ENCODE measurements around the gene OR56A5.

The OR56A5 gene

DNA sequence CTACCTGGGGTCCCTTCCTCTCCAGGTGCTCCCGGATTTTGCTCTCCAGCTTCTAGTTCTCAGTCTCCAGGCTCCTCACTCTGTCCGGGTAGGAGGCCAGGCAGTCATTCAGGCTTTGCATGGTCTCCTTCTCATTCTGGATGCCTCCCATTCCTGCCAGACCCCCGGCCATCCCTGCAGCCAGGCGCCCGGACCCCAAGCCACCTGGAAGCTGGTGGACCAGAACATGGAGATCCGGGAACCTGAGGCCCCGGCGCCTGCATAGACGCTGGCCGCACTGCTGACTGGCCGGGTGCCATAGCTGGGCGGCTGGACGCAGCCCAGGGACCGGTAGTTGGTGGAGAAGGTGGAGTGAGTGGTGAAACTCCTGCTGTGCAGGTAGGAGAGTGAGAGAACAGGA, 26.5 kb upstream of the OR56A5 start:
- H3K9me3 ChIP-seq (replicated peaks; ENCODE audit: insufficient read depth, low read length) = no peaks in the 10 kb centered on the region
- H3K4me2 ChIP-seq (ENCODE audit: low read depth, low read length) = no peak overlapping the region
- no peaks in the 10 kb centered on the region for H3K4me1 ChIP-seq (ENCODE audit: low read length)
- no peaks in the 10 kb centered on the region for H3K27me3 ChIP-seq (replicated peaks; ENCODE audit: insufficient read depth, low read length)
- H3K9me2 ChIP-seq (replicated peaks; ENCODE audit: insufficient read depth, low read length) = no peaks in the 10 kb centered on the region
- H3K27ac ChIP-seq (ENCODE audit: low read length) = no peak overlapping the region
- no peak overlapping the region for H2AFZ ChIP-seq (ENCODE audit: low read length)
- no peak for DNase-seq
- TF ChIP-seq EZH2phosphoT487 (IDR thresholded peaks at IDR 0.05; ENCODE audit: low read length) (no peak), EZH2 (optimal IDR thresholded peaks at IDR 0.05; ENCODE audit: low read depth, low read length) (no peak)
- TF ChIP-seq, protein P1, sequence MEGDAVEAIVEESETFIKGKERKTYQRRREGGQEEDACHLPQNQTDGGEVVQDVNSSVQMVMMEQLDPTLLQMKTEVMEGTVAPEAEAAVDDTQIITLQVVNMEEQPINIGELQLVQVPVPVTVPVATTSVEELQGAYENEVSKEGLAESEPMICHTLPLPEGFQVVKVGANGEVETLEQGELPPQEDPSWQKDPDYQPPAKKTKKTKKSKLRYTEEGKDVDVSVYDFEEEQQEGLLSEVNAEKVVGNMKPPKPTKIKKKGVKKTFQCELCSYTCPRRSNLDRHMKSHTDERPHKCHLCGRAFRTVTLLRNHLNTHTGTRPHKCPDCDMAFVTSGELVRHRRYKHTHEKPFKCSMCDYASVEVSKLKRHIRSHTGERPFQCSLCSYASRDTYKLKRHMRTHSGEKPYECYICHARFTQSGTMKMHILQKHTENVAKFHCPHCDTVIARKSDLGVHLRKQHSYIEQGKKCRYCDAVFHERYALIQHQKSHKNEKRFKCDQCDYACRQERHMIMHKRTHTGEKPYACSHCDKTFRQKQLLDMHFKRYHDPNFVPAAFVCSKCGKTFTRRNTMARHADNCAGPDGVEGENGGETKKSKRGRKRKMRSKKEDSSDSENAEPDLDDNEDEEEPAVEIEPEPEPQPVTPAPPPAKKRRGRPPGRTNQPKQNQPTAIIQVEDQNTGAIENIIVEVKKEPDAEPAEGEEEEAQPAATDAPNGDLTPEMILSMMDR (IDR thresholded peaks at IDR 0.05; ENCODE audit: low read length) = no peak
- H3K79me2 ChIP-seq (ENCODE audit: low read length) = no peaks in the 10 kb centered on the region
- no peak overlapping the region for H3K9ac ChIP-seq (ENCODE audit: low read length)
- no peaks in the 10 kb centered on the region for H3F3A ChIP-seq (ENCODE audit: insufficient read depth, low read length)
- H3K36me3 ChIP-seq (replicated peaks; ENCODE audit: insufficient read depth, low read length) = no peaks in the 10 kb centered on the region
- H3K4me3 ChIP-seq (ENCODE audit: low read length) = no peak overlapping the region
- H4K20me1 ChIP-seq (ENCODE audit: insufficient read depth, low read length) = no peaks in the 10 kb centered on the region

DNA sequence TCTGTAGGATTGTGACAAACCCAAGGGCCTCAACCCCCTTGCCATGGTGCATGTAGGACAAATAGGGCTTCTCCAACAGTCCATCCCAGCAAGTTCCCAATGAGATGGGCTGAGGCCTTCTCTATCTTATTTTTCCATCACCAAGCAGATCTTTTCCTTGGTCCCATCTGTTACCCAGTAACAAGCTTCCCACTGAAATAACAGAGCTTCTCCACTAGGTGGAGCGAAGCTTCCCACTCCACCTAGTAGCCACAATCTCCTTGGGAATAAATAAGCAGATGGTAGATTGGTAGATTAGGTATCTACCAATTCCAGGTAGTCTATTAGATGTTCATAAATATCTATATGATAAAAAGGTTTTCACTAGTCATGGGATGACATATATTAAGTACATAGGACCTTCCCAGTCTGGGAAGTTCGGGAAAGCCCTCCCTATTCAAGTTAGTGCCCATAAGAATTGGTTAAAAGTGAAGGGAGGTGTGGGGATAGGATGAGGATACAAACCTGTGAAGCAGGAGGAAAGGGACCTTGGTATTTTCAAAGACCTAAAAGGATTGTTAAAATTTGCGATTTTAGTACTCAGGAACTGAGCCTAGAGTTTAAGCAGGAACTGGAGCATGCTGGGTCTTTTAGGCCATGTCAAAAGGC, 24.4 kb upstream of the OR56A5 start:
- Histone ChIP-seq H3K27me3 (replicated peaks; ENCODE audit: insufficient read depth, low read length) (no peaks in the 10 kb centered on the region), H3F3A (ENCODE audit: insufficient read depth, low read length) (no peaks in the 10 kb centered on the region), H3K9ac (ENCODE audit: low read length) (no peak overlapping the region), H3K4me2 (ENCODE audit: low read depth, low read length) (no peak overlapping the region), H3K4me1 (ENCODE audit: low read length) (no peaks in the 10 kb centered on the region), H2AFZ (ENCODE audit: low read length) (no peak overlapping the region), H3K9me3 (replicated peaks; ENCODE audit: insufficient read depth, low read length) (no peaks in the 10 kb centered on the region), H3K4me3 (ENCODE audit: low read length) (no peak overlapping the region), H4K20me1 (ENCODE audit: insufficient read depth, low read length) (no peaks in the 10 kb centered on the region), H3K9me2 (replicated peaks; ENCODE audit: insufficient read depth, low read length) (no peaks in the 10 kb centered on the region), H3K36me3 (replicated peaks; ENCODE audit: insufficient read depth, low read length) (no peaks in the 10 kb centered on the region), H3K79me2 (ENCODE audit: low read length) (no peaks in the 10 kb centered on the region), H3K27ac (ENCODE audit: low read length) (no peak overlapping the region)
- peak; percentile 22 for DNase-seq
- TF ChIP-seq EZH2phosphoT487 (IDR thresholded peaks at IDR 0.05; ENCODE audit: low read length) = no peak
- TF ChIP-seq, protein P1 (IDR thresholded peaks at IDR 0.05; ENCODE audit: low read length) = peak; percentile 57
- TF ChIP-seq EZH2 (optimal IDR thresholded peaks at IDR 0.05; ENCODE audit: low read depth, low read length) = no peak

DNA sequence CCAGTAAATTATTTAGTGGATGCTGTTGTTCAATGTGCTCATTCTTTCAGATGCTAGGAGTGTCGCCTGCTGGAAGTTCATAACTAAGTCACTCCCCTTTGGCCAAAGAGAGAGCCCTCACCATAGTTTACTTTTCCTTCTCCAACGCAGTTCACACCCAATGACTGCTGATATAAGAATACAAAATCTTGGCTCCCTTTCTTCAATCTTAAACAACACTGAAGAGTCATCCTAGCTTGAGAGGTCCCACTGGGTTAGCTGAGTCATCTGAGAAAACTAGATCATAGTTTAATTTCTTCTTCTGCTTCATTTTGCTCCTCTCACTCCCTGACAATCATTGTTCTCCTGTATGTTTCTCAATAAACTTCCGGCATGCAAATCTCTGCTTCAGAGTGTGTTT, 23.9 kb upstream of the OR56A5 start:
- Histone ChIP-seq H3K4me1 (ENCODE audit: low read length) (no peaks in the 10 kb centered on the region), H3K9me3 (replicated peaks; ENCODE audit: insufficient read depth, low read length) (no peaks in the 10 kb centered on the region), H3F3A (ENCODE audit: insufficient read depth, low read length) (no peaks in the 10 kb centered on the region), H3K79me2 (ENCODE audit: low read length) (no peaks in the 10 kb centered on the region), H3K4me2 (ENCODE audit: low read depth, low read length) (no peak overlapping the region), H2AFZ (ENCODE audit: low read length) (no peak overlapping the region), H4K20me1 (ENCODE audit: insufficient read depth, low read length) (no peaks in the 10 kb centered on the region), H3K9me2 (replicated peaks; ENCODE audit: insufficient read depth, low read length) (no peaks in the 10 kb centered on the region), H3K9ac (ENCODE audit: low read length) (no peak overlapping the region), H3K27me3 (replicated peaks; ENCODE audit: insufficient read depth, low read length) (no peaks in the 10 kb centered on the region), H3K36me3 (replicated peaks; ENCODE audit: insufficient read depth, low read length) (no peaks in the 10 kb centered on the region), H3K27ac (ENCODE audit: low read length) (no peak overlapping the region), H3K4me3 (ENCODE audit: low read length) (no peak overlapping the region)
- DNase-seq = no peak
- TF ChIP-seq EZH2 (optimal IDR thresholded peaks at IDR 0.05; ENCODE audit: low read depth, low read length) (no peak), EZH2phosphoT487 (IDR thresholded peaks at IDR 0.05; ENCODE audit: low read length) (no peak)
- TF ChIP-seq, protein P1 (IDR thresholded peaks at IDR 0.05; ENCODE audit: low read length) = no peak

Data from MM.1S (cell line).